ENCODE results near the gene CARM1. TPM values are rescaled to one million over a fixed set of nuclear protein-coding genes. Genes with fewer than 3 reads are reported as not detected.

CARM1 gene
- total and polyA plus RNA-seq, 2 of the 13 experiments (the other 11 are each of a cell fraction or from before 2014, with no cell fraction given): 27.6 to 55.8 TPM

DNA sequence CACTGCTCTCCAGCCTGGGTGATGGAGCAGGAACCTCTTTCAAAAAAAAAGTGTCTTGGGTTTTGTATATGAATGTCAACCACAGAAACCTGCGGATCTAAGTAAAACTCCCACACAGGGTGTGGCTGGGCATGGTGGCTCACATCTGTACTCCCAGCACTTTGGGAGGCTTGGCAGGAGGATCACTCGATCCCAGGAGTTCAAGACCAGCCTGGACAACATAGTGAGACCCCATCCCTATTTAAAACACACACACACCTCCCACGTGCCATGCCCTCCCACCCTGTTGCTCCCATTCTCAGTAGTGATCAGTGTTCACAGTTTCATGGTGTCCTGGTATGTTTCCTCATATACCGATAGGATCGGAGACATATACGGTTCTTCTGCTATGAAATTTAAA, 44.5 kb upstream of the CARM1 start:
- no peaks in the 10 kb centered on the region for H3K9me3 ChIP-seq (ENCODE audit: low read length)
- H3K9ac ChIP-seq (ENCODE audit: insufficient read depth, low read depth, low read length): no peak overlapping the region
- no peak overlapping the region for H2AFZ ChIP-seq (ENCODE audit: low read length)
- ChIA-PET POLR2A (interaction anchor here (1.3 kb wide), 1 partner anchor 9 kb away, joined by 4 read pairs; the partner anchor contains the start of gene TMED1), CTCF (ENCODE audit: low intra/inter-chr PET ratio, low total read pairs) (no interaction called here)
- no peaks in the 10 kb centered on the region for H3K79me2 ChIP-seq (ENCODE audit: insufficient read depth, low read length)
- H3K27me3 ChIP-seq (ENCODE audit: control insufficient read depth in 1 of 2, insufficient read depth in 2 of 2, low read length in 2 of 2): no peaks in the 10 kb centered on the region
- no peak overlapping the region for H3K27ac ChIP-seq (ENCODE audit: extremely low read length, insufficient read depth, low read length)
- WGBS (ENCODE audit: low lambda C conversion rate): 97% methylated on average over 5 of the region's 6 CpGs
- 0 out of 2 replicates have a peak, but pooled peaks have one; percentile 12 for TF ChIP-seq ZNF121 (CRISPR knock-in tag; IDR thresholded peaks at IDR 0.05)
- TF ChIP-seq MLLT10 (CRISPR knock-in tag; IDR thresholded peaks at IDR 0.05): no peak
- no peak overlapping the region for H3K4me3 ChIP-seq (replicated peaks in 1 of 3; ENCODE audit: insufficient read depth in 1 of 3, low read depth in 2 of 3, low read length in 3 of 3)
- ATAC-seq (no peak), FAIRE-seq (no peak), DNase-seq (ENCODE audit: low spot score) (no peak)
- no peaks in the 10 kb centered on the region; the same call in 1 of the 2 replicates for H4K20me1 ChIP-seq (ENCODE audit: insufficient read depth, low read length)
- in situ Hi-C loops (cut with HindIII; ENCODE audit: extremely low pct_ligation_motif_present, low pct_unique_long_range_greater_than_20kb) (no loop called here), intact Hi-C loops (cut with micrococcal nuclease; ENCODE audit: unreplicated experiment) (no loop called here)
- no peaks in the 10 kb centered on the region for H3K4me1 ChIP-seq (ENCODE audit: insufficient read depth, low read length)
- no TSS peak for BruUV-seq (replicated peaks)
- no peak overlapping the region for H3K4me2 ChIP-seq (ENCODE audit: low read depth, low read length)
- H3K36me3 ChIP-seq (replicated peaks in 1 of 2; ENCODE audit: control insufficient read depth in 1 of 2, insufficient read depth in 2 of 2, low read length in 2 of 2): peaks cover 23 to 46% of the 10 kb centered on the region in 2 experiments

DNA sequence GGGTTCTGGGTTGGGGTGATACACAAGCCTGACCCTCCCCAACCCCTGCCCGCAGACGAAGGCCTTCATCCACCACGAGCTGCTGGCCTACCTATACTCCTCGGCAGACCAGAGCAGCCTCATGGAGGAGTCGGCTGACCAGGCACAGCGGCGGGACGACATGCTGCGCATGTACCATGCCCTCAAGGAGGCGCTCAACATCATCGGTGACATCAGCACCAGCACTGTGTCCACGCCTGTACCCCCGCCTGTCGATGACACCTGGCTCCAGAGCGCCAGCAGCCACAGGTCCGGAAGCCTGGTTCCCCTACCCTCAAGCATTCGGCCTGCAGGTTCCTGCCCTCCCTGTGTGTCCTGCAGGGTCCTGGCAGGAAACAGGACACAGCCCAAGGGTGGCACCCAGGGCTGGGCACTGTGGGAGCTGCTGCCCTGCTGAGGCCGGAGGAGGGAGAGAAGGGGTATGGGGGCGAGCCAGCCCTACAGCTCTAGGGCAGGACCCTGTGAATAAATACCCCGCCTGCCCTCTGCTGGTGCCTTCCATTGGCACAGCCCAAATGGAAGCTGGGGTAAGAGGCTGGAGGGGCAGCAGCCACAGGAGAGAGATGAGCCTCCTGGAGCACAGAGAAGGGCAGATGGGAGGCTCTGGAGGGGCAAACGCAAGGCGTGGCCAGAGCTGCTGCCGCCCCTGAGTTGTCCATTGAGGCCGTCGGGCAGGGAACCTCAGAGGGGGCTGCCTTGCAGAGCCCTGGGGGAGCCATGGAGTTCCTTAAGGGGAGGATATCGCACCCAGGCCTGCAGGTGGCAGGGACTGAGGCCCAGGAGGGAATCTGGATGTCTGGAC, 42.2 kb upstream of the CARM1 start:
- intact Hi-C loops (cut with micrococcal nuclease; ENCODE audit: unreplicated experiment) (no loop called here), in situ Hi-C loops (cut with HindIII; ENCODE audit: extremely low pct_ligation_motif_present, low pct_unique_long_range_greater_than_20kb) (no loop called here)
- DNase-seq (ENCODE audit: low spot score) (no peak), FAIRE-seq (no peak), ATAC-seq (peak; percentile 50)
- CTCF ChIA-PET (ENCODE audit: low intra/inter-chr PET ratio, low total read pairs): no interaction called here
- Histone ChIP-seq H3K4me1 (ENCODE audit: insufficient read depth, low read length) (no peaks in the 10 kb centered on the region), H3K36me3 (replicated peaks in 1 of 2; ENCODE audit: control insufficient read depth in 1 of 2, insufficient read depth in 2 of 2, low read length in 2 of 2) (peaks cover 18 to 35% of the 10 kb centered on the region in 2 experiments), H4K20me1 (ENCODE audit: insufficient read depth, low read length) (no peaks in the 10 kb centered on the region), H2AFZ (ENCODE audit: low read length) (no peak overlapping the region), H3K9me3 (ENCODE audit: low read length) (no peaks in the 10 kb centered on the region), H3K9ac (ENCODE audit: insufficient read depth, low read depth, low read length) (no peak overlapping the region), H3K4me2 (ENCODE audit: low read depth, low read length) (no peak overlapping the region), H3K4me3 (replicated peaks in 1 of 3; ENCODE audit: insufficient read depth in 1 of 3, low read depth in 2 of 3, low read length in 3 of 3) (no peak overlapping the region), H3K27me3 (ENCODE audit: control insufficient read depth in 1 of 2, insufficient read depth in 2 of 2, low read length in 2 of 2) (no peaks in the 10 kb centered on the region), H3K27ac (ENCODE audit: extremely low read length, insufficient read depth, low read length) (no peak overlapping the region), H3K79me2 (ENCODE audit: insufficient read depth, low read length) (no peaks in the 10 kb centered on the region)
- no TSS peak for BruUV-seq (replicated peaks)
- 99% methylated on average over 20 of the region's 26 CpGs for WGBS (ENCODE audit: low lambda C conversion rate)
- POLR2A ChIA-PET: no interaction called here
- no peak for TF ChIP-seq FOXC1 (CRISPR knock-in tag; IDR thresholded peaks at IDR 0.05; ENCODE audit: borderline replicate concordance)
- peak; percentile 59 for TF ChIP-seq AGO2 (optimal IDR thresholded peaks at IDR 0.05; ENCODE audit: low read depth, low read length)
- no peak for TF ChIP-seq ZNF329 (CRISPR knock-in tag; IDR thresholded peaks at IDR 0.05; ENCODE audit: low read depth)
- TF ChIP-seq, protein P1, sequence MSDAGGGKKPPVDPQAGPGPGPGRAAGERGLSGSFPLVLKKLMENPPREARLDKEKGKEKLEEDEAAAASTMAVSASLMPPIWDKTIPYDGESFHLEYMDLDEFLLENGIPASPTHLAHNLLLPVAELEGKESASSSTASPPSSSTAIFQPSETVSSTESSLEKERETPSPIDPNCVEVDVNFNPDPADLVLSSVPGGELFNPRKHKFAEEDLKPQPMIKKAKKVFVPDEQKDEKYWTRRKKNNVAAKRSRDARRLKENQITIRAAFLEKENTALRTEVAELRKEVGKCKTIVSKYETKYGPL (CRISPR knock-in tag; IDR thresholded peaks at IDR 0.05): no peak
- peak; percentile 45; the same call in 1 of the 2 replicates for TF ChIP-seq ZNF768 (CRISPR knock-in tag; IDR thresholded peaks at IDR 0.05)
- no peak for TF ChIP-seq NR1H2 (CRISPR knock-in tag; IDR thresholded peaks at IDR 0.05; ENCODE audit: borderline replicate concordance, low read depth)
- peak; percentile 15; the same call in 1 of the 2 replicates for TF ChIP-seq ZBTB38 (CRISPR knock-in tag; IDR thresholded peaks at IDR 0.05)
- TF ChIP-seq, protein P2, sequence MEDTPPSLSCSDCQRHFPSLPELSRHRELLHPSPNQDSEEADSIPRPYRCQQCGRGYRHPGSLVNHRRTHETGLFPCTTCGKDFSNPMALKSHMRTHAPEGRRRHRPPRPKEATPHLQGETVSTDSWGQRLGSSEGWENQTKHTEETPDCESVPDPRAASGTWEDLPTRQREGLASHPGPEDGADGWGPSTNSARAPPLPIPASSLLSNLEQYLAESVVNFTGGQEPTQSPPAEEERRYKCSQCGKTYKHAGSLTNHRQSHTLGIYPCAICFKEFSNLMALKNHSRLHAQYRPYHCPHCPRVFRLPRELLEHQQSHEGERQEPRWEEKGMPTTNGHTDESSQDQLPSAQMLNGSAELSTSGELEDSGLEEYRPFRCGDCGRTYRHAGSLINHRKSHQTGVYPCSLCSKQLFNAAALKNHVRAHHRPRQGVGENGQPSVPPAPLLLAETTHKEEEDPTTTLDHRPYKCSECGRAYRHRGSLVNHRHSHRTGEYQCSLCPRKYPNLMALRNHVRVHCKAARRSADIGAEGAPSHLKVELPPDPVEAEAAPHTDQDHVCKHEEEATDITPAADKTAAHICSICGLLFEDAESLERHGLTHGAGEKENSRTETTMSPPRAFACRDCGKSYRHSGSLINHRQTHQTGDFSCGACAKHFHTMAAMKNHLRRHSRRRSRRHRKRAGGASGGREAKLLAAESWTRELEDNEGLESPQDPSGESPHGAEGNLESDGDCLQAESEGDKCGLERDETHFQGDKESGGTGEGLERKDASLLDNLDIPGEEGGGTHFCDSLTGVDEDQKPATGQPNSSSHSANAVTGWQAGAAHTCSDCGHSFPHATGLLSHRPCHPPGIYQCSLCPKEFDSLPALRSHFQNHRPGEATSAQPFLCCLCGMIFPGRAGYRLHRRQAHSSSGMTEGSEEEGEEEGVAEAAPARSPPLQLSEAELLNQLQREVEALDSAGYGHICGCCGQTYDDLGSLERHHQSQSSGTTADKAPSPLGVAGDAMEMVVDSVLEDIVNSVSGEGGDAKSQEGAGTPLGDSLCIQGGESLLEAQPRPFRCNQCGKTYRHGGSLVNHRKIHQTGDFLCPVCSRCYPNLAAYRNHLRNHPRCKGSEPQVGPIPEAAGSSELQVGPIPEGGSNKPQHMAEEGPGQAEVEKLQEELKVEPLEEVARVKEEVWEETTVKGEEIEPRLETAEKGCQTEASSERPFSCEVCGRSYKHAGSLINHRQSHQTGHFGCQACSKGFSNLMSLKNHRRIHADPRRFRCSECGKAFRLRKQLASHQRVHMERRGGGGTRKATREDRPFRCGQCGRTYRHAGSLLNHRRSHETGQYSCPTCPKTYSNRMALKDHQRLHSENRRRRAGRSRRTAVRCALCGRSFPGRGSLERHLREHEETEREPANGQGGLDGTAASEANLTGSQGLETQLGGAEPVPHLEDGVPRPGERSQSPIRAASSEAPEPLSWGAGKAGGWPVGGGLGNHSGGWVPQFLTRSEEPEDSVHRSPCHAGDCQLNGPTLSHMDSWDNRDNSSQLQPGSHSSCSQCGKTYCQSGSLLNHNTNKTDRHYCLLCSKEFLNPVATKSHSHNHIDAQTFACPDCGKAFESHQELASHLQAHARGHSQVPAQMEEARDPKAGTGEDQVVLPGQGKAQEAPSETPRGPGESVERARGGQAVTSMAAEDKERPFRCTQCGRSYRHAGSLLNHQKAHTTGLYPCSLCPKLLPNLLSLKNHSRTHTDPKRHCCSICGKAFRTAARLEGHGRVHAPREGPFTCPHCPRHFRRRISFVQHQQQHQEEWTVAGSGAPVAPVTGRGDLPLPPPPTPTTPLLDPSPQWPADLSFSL (CRISPR knock-in tag; IDR thresholded peaks at IDR 0.05): no peak
